Body of pancreas (tissue), 4 donors: ENCODE measurements around the gene DGKG.

Source experiments
- CTCF ChIP-seq, 7 experiments: fragments of 450-650 bp in 4 of 7; fragments of 200-600 bp in 3 of 7; sonication (generic) in 3 of 7; IDR thresholded peaks; one replicate each; pipeline ENCODE4 v1.5.1; 2016 to 2019; ENCODE audit warnings: antibody characterized with exemption in 7 of 7
- POLR2A ChIP-seq, 3 donors: fragments of 450-650 bp; IDR thresholded peaks; one replicate each; pipeline ENCODE4 v1.6.1; 2016; ENCODE audit warnings: antibody characterized with exemption in 3 of 3, mild to moderate bottlenecking in 2 of 3

- TF ChIP-seq CTCF (IDR thresholded peaks at IDR 0.05) (peak in 2 of 7 experiments; percentile 8 to 9), POLR2A (IDR thresholded peaks at IDR 0.05) (no peak)
These were observed 122.7 kb downstream of the DGKG start for GRCh38 chr3:186239321-186239720.
